A673 (cell line): ENCODE results near the gene NLGN4Y.

Experiments used
- CTCF ChIP-seq: fragments of 300-800, 200-600 bp; sonication (generic); conservative IDR thresholded peaks from 2 replicates; pipeline ENCODE4 v1.5.1; 2017; ENCODE audit warnings: low read depth, mild to moderate bottlenecking, antibody characterized with exemption, low read length, moderate library complexity, mixed read lengths
- EZH2 ChIP-seq: fragments of 200-600 bp; sonication (generic); IDR thresholded peaks from 2 replicates; pipeline ENCODE4 v1.6.1; 2017; ENCODE audit warnings: borderline replicate concordance, low read depth, mild to moderate bottlenecking, mixed read lengths, antibody characterized with exemption, low read length; ENCODE audit not compliant: poor library complexity, severe bottlenecking

- TF ChIP-seq CTCF (no peak), EZH2 (no peak)
These were observed 109.4 kb downstream of the NLGN4Y start for GRCh38 chrY:14633718-14634117.
